RPMI8226 (cell line): ENCODE measurements around the gene BNC2.

Experiments used
- DNase-seq: peaks from one replicate; pipeline ENCODE4 v3.0.0-alpha.2; 2015

Gene BNC2

GRCh38 chr9:16750553-16750952 is 119.9 kb downstream of the BNC2 start:
- DNase-seq, result no peak

- DNase-seq, result no peak
Observed at GRCh38 chr9:16745359-16745758, 125.1 kb downstream of the BNC2 start.

DNA sequence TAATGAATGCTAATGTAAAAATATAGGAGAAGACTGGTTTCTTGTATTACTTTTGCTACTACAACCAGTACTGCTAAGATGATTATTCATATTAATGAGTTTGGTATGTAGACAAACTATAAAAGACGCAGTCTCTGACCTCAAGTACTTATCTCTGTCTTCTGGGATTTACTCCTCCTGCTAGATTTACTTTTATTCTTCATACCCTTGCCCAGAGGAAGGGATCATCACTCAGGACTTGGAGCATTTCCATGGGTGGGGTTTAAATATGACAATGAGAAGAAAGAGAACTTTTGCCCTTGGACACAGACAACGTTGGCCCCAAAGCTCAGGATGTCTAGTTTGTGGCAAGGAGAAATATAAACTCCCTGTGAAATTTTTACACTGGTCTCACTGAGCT is 126.1 kb downstream of the BNC2 start:
- no peak for DNase-seq

- peak; percentile 16 for DNase-seq
Observed at GRCh38 chr9:16743375-16743774, 127.1 kb downstream of the BNC2 start.

DNA sequence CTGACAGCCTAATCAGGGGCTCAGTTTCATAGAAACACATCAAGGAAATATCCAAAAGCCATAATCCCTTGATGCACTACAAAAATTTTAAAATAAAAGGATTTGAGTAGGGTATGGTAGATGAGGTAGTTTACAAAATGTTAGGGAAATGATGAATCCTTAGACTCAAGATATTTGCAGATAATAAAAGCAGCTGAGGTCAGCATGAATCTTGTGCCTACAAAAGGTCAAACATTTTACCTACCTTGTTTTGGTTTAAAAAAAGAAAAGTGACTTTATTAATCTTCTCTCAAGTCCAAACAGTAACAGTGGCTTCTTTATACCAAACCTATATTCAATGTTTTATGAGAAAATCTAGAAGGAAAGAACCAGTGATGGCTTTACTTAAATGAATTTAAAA is 135.5 kb downstream of the BNC2 start:
- DNase-seq, result no peak

DNA sequence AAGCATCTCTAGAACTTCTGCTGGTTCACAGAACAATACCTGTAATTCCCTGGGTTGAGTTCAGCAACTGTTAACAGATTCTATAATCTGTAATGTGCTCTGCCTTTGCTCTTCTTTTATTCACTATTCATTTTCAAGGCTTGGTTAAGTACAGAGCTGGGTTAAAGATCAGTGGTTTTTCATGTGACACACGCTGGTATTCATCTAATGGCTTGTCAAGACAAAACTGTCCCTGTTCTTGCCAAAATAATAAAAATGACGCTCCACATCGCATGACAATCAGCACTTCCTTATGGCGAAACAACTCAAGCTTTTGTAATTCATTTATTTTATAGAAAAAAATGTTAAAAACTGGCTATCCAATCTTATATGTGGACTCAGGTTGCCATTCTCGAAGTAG is 137.9 kb downstream of the BNC2 start:
- no peak for DNase-seq

DNA sequence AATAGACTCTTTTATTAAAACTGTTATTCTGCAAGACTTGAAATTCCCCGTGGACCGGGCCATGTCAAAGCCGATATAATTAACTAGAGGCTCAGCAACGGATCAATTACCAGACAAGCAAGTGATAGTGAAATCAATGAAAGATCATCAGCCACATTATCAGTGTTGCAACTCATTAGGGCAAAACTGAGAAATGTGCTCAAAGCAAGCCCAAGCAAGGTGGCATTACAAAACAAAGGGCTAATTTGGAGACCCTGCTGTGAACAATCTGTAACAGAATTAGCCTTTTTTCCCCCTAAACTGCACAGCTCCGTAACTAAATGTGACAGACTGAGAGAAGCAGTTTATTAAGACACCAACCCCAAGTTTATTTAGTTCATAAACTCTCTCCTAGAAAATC is 140.3 kb downstream of the BNC2 start:
- DNase-seq, result no peak

- DNase-seq, result no peak
Observed at GRCh38 chr9:16729651-16730050, 140.8 kb downstream of the BNC2 start.

DNA sequence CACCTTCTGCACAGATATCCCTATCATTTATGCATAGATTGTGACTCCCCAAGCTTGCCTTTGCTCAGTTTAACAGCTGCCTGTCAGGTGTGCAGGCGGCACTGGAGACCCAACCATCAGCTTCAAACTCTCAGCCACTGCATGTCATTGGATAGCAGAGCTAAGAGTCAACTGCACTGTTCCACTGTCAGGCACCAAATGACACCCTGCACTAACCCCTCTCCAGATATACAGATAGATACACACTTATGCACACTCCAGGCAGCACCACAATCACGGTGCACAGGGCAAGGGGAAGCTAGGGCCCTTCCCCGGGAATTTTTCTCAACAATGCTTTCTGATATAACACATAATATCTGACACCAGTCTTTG is 142.3 kb downstream of the BNC2 start:
- DNase-seq, result peak; percentile 27

- no peak for DNase-seq
Observed at GRCh38 chr9:16727452-16728136, 142.9 kb downstream of the BNC2 start.

DNA sequence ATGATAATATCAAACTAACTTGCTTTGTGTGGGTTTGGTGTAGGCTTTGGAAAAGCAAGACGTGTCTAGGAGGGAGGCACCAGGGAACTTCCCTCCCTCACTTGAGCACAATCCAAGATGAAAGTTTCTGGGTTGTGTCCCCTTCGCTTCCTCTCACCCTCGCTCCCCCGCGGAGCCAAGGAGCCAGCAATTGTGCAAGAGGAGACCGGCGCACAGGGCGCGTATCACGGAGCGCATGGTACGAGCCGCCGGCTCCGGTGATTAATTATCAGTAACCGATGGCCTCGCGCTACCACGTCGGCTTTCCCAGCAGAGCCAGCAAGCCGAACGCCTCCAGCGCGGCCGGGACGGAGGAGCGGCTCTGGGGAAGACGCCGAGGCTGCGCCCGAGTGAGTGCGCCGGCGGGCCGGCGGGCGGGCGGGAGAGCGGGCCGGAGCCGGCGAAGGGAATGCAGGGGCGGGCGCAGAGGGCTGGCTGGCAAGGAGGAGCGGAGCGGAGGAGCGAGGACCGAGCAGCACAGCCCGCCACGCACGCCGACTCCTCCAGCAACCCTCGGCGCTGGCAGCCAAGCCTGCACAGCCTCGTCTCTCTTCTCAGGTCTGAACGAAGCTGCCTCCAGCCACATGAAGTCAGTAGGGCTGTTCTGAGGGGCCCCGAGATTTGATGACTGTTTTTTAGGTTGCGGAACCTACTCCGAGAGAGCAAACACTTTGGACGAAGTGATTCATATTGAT is 143.6 kb downstream of the BNC2 start:
- peak; percentile 42 for DNase-seq

DNA sequence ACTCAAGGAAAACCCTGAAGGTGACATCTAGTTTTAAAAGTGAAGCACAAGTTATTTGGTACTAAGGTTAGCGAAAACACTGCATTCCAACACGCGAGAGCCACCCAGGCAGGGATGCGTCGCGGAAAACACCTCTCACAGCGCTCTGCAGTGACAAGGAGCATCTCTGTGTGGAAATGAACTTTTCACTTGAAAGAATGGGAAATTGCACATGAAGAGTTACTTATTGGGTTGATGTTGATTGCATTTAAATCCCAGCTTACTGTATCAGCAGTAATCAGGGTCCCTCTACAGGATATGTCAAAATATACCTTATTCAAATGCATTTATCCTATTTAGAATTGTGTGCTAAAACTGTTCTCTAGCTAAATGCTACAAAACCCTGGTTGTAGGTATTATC is 144.4 kb downstream of the BNC2 start:
- peak; percentile 23 for DNase-seq

GRCh38 chr9:16725066-16725465 is 145.4 kb downstream of the BNC2 start:
- no peak for DNase-seq

DNA sequence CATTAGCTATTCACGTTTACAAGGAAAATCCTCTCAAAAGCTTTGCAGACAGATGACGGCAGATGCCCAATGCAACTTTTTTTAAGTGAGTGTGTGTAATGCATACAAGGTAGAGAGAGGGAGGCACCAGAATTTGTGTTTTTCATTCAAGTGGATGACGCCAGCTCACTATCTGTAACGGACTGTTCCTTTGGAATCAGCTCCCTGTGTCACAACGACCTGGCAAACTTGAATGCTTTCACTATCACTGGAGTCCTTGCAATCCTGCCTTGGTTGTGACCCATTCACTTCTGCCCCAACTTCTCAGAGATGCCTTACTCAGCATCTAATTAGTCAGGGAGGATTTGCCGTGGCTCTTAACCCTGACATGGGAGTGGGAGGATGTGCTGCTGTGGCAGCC is 148.5 kb downstream of the BNC2 start:
- DNase-seq, result peak; percentile 25

DNA sequence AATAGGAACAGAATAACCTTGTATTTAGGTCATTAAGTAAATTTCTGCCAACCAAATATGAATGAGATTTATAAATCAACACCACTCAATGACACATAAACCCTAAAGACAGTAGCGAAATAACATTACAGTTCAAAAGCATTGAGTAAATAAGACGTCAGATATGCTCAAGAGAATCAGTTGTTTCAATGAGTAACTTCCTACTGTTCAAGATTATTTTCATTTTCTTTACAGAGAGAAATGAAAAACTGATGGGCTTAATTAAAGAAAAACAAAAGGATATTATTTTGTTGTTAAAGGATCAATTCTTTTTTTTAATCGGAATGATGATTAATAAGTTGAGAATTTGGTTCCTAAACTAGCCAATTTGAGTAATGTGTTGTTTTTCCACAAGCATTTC is 150.1 kb downstream of the BNC2 start:
- no peak for DNase-seq

DNA sequence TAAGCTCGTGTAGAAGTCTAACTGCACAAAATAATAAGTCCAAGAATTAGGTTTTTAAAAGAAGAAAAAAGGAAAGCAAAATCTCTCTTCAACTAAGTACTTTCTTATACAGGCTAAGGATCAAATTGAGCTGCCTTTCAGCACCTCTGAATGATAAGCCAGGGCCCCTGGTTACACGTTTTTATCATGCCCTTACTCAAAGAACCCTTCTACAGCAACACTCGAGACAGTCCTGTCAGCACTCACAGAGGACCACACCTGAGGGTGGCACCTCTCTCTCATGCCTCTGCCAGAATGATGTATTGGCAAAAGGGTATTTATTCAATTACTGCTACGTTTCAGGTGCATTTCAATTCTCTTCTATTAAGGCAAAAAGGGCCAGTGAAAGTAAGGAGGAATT is 150.5 kb downstream of the BNC2 start:
- DNase-seq, result no peak

DNA sequence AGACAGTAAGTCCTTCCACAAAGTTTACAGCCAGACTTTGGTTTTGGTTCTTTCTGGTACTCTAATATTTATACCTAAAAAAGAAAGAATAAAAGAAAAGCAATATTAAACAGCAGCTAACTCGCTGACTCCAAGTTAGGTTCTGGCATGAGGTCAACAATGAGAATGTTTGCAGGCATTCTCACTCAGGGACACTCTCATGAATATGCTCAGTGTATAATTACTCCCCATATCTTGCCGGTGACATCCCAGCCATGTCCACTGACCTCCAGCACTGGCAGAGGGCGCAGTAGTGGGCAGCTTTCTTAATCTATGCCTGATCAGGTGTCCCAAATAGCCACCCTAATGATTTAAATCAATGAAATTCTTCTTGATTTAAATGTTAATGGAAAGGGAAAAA is 151.5 kb downstream of the BNC2 start:
- no peak for DNase-seq

DNA sequence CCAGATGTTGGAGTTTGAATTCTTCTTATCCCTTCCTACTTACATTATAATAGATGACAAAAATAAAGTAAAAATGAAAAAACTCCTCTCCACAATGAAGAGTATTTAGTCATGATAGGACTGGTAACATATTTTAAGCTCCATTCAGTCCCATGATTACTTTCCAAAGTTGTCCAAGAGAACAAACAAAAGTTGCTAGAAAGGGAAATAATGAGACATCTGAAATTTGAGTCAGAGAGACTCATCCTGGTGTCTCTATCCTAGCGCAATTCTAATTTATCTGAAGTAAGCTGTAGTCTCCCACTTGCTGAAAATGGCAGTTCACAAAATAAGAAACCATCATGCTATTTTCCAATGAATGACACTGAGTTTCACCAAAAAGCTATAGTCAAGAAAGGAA is 152.2 kb downstream of the BNC2 start:
- no peak for DNase-seq

GRCh38 chr9:16716601-16717000 is 153.9 kb downstream of the BNC2 start:
- DNase-seq, result no peak

DNA sequence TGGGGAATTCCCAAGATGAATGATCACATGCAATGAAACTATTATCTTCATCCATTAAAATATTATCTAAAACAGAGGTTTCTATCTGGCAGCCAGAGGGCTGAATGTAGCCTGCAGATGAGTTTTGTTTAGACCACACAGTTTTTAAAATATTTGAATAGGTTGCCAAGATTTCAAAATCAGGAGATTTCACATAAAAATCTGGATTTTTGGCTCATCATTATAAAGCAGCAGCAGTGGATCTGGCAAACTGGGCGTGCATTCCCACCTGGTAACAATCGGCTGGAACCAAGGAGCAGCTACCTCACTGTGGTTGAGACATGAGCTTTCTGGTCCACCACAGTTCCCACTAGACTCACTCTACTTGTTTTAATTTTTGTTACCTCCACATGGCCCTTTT is 155.1 kb downstream of the BNC2 start:
- DNase-seq, result no peak

DNA sequence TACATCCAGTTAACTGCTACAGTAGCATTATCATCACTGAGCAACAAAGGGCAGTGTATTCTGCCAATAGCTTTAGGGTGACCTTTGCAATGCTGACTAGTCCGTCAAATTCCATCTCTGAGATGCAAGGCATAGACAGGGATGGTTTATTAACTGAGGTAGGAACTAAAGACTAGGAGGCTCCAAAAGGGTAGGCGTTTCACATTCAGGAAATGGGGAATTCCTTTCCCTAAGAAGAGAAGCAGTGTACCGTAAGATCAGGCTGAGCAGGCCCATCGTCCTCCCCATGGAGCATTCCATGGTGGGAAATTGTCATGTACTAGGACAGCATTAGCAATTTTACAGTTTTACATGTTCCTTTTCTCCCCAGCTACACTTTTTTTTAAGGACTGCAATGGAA is 157.7 kb downstream of the BNC2 start:
- no peak for DNase-seq

DNA sequence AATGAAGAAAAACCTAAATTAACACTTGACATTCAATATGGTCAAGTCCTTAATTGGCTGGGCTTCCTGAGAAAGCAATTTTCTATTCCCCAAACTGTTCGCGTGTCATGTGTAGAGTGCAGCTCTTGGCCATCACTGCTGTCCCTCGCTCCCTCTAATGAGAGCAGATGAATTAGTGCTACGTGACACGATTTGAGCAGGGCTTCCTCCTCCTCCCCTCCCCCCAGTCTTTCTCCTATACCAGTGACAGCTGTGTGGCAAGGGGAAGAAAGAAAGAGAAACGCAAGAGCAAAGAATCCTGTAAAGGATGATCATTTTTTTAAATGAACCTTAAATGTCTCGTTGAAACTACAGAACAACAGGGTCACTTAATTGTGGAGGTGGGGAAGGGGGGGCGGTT is 159.6 kb downstream of the BNC2 start:
- DNase-seq, result peak; percentile 39

GRCh38 chr9:16709924-16710323 is 160.5 kb downstream of the BNC2 start:
- no peak for DNase-seq

- peak; percentile 45 for DNase-seq
Observed at GRCh38 chr9:16708656-16709435, 161.6 kb downstream of the BNC2 start.
